ENCODE measurements around the gene ZNF181.

The ZNF181 gene

DNA sequence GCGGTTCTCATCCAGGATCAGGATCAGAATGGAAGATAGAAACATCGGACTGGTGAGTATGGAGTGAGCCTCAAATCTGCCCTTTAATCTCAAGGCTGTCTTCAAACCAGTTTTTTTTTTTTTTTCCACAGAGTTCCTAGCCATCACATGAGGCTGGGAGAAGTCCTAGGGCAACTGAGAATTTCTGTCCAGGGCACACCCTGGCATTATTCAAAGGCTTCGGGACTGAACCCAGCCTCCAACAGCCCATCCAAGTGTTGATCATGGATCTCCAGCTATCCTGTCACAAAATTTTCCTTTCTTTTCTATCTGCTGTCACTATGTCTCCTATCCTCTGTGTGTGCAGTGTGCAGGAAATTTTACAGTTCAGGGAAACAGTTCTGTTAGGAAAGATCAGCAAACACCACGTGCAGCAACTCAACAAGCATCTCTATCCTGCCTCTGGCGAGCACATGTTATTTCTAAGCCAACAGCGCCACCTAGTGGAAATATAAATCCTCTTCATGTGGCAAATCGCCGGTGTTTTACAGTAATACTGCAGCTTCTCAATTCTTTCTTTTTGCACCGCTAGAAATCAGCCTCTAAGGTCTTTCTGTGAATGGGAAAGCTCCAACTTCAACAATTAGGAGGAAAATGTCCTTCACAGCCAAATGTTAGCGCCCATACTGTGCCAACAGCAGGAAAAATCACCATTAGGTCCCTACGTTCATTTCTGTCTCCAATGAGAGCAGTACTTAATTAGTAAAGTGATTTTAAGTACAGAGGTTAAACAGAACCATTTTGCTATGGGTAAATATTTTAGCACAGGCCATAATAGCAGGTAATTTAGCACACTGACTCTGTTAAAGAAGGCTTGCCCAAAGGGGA, 21.4 kb upstream of the ZNF181 start:
- TF ChIP-seq REST (IDR thresholded peaks at IDR 0.05; ENCODE audit: insufficient read depth in 1 of 2, low read depth in 2 of 2, low read length in 2 of 2) (no peak), FOXP2 (optimal IDR thresholded peaks at IDR 0.05; ENCODE audit: borderline replicate concordance, extremely low read depth, extremely low read length, insufficient read depth) (no peak)

DNA sequence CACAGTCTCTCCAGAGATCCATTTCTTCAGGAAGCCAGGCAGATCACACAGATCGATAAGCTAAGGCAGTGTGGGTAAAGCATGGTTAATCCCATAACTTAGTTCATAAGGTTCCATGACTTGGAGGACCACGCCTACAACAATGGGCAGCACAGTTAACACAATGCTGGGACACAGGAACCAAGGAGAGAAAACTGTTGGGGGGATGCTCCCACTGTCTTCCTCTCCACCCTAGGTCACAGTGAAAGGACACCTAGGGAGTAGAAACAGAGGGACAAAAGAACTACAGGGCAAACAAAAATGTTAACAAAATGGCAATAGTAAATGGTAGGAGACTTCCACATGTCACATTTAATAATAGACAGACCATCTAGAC, 20.8 kb upstream of the ZNF181 start:
- TF ChIP-seq POLR2AphosphoS5 (IDR thresholded peaks at IDR 0.05; ENCODE audit: low read depth, low read length), result no peak
- no peak for TF ChIP-seq TAF1 (IDR thresholded peaks at IDR 0.05; ENCODE audit: borderline replicate concordance, insufficient read depth, low read length)

DNA sequence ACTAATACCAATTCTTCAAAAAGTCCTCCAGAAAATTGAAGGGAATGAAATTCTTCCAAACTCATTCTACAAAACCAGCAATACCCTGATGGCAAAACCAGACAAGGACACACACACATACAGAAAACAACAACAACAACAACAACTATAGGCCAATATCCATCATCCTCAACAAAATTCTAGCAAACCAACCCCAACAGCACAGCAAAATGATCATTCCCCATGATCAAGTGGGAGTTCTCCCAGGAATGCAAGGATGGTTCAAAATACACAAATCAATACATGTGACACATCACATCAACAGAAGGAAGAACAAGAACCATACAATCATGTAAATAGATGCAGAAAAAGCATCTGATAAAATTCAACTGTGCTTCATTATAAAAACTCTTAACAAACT, 18.7 kb upstream of the ZNF181 start:
- TF ChIP-seq FOXP2 (optimal IDR thresholded peaks at IDR 0.05; ENCODE audit: borderline replicate concordance, extremely low read depth, extremely low read length, insufficient read depth) (no peak), TAF1 (IDR thresholded peaks at IDR 0.05; ENCODE audit: borderline replicate concordance, insufficient read depth, low read length) (no peak), SIN3A (IDR thresholded peaks at IDR 0.05; ENCODE audit: borderline replicate concordance, insufficient read depth, low read length) (no peak), REST (IDR thresholded peaks at IDR 0.05; ENCODE audit: insufficient read depth in 1 of 2, low read depth in 2 of 2, low read length in 2 of 2) (no peak), POLR2AphosphoS5 (IDR thresholded peaks at IDR 0.05; ENCODE audit: low read depth, low read length) (no peak)

- TF ChIP-seq REST (IDR thresholded peaks at IDR 0.05; ENCODE audit: insufficient read depth in 1 of 2, low read depth in 2 of 2, low read length in 2 of 2), result no peak
- TF ChIP-seq TAF1 (IDR thresholded peaks at IDR 0.05; ENCODE audit: borderline replicate concordance, insufficient read depth, low read length), result no peak
- TF ChIP-seq FOXP2 (optimal IDR thresholded peaks at IDR 0.05; ENCODE audit: borderline replicate concordance, extremely low read depth, extremely low read length, insufficient read depth), result no peak
- no peak for TF ChIP-seq SIN3A (IDR thresholded peaks at IDR 0.05; ENCODE audit: borderline replicate concordance, insufficient read depth, low read length)
- TF ChIP-seq POLR2AphosphoS5 (IDR thresholded peaks at IDR 0.05; ENCODE audit: low read depth, low read length), result no peak
Measured at GRCh38 chr19:34722353-34722752, 11.7 kb upstream of the ZNF181 start.

- no peak for TF ChIP-seq FOXP2 (optimal IDR thresholded peaks at IDR 0.05; ENCODE audit: borderline replicate concordance, extremely low read depth, extremely low read length, insufficient read depth)
- no peak for TF ChIP-seq POLR2AphosphoS5 (IDR thresholded peaks at IDR 0.05; ENCODE audit: low read depth, low read length)
- TF ChIP-seq REST (IDR thresholded peaks at IDR 0.05; ENCODE audit: insufficient read depth in 1 of 2, low read depth in 2 of 2, low read length in 2 of 2), result no peak
- no peak for TF ChIP-seq TAF1 (IDR thresholded peaks at IDR 0.05; ENCODE audit: borderline replicate concordance, insufficient read depth, low read length)
Measured at GRCh38 chr19:34725400-34725799, 8.6 kb upstream of the ZNF181 start.

All from PFSK-1 (cell line).